CD1c-positive myeloid dendritic cell (primary cell): Measurements from ENCODE around the gene CDH11.

Experiments used
- DNase-seq: peaks from one replicate; pipeline ENCODE4 v3.0.0-alpha.2; 2016; ENCODE audit errors: extremely low spot score

Gene CDH11

GRCh38 chr16:64977206-64977920 is 144.5 kb downstream of the CDH11 start:
- DNase-seq: no peak

DNA sequence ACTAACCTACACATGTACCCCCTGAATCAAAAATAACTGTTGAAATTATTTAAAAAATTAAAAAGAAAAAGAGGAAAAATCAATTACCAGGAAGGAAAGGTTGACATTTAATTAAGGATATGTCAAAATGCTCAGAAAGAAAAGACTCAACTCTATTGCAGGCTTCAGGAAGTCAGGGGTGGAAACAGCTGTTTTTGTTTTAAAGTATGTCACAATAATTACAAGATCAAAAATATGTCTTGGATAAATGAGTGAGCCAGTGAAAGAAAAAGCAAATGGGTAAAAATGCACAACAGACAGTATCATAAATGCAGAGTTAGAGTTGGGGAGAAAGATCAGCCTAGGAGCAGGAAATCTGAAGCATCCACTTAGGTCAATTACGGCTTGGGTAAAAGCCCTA is 146.0 kb downstream of the CDH11 start:
- no peak for DNase-seq

DNA sequence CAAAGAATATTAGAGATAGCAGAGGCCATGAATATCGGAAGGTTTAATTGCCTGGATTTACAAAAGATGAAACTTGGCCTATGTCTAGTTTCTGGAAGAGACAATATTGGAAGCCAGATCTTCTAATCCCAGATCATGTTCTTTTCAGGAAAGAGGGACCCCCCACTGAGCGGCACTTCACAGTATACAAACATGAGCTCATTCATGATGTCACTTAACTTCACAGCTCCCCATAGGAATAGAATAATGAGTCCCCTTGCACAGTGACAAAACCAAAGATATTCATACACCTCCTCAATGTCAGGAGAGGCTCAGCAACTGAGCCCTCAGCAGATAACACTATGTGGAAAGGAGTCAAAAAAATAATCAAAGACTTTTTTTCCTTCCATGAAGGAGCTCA is 147.5 kb downstream of the CDH11 start:
- no peak for DNase-seq

- no peak for DNase-seq
These were observed 148.7 kb downstream of the CDH11 start for GRCh38 chr16:64973171-64973570.

GRCh38 chr16:64971171-64971570 is 150.7 kb downstream of the CDH11 start:
- no peak for DNase-seq

DNA sequence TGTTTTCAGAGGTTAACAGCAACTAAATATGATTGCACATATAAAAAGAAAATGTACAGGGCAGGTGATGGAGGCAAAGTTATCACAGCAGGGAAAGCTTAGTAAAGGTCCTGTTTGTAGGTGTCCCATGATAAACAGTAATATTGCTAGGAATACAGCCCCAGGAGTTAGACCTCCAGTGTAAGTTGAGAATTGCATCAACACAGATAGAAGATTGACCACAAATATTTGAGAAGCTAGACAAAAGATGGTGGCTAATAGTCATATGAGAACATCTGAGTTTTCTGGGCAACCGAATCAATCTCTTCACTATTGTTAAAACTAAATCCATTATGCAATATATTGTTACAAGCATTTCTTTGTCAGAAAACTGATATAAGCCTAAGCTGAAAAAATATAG is 152.6 kb downstream of the CDH11 start:
- no peak for DNase-seq

DNA sequence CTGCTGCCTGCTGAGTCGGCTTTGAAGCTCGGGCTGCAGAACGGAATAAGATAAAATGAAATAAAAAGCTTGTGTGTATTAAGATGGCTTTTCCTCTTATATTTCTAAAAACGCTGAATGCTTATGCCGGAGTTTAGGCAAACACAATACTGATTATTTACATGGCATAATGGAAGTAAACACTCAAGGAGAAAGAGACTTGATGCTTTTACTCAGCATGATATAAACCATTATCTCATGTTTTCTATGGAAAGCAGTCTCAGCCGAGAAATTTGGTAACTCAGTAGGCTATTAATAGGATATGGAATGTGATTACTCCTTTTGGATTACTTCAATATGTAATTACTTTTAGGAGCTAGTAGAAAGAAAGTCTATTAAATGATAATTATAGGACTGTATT is 153.3 kb downstream of the CDH11 start:
- DNase-seq: no peak

DNA sequence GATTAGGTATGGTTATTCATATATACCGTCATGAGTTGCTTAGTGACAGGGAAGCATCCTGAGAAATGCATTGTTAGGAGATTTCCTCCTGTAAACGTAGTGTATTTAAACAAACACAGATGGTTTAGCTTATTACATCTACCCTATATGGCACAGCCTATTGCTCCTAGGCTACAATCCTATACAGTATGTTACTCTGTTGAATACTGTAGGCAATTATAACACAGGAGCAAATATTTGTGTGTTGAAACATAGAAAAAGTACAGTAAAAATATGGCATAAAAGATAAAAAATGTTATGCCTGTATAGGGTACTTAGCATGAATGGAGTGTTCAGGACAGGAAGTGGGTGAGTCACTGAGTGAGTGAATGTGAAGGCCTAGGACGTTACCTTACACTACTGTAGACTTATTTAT is 157.7 kb downstream of the CDH11 start:
- DNase-seq: no peak

- no peak for DNase-seq
These were observed 159.1 kb downstream of the CDH11 start for GRCh38 chr16:64962786-64963185.

DNA sequence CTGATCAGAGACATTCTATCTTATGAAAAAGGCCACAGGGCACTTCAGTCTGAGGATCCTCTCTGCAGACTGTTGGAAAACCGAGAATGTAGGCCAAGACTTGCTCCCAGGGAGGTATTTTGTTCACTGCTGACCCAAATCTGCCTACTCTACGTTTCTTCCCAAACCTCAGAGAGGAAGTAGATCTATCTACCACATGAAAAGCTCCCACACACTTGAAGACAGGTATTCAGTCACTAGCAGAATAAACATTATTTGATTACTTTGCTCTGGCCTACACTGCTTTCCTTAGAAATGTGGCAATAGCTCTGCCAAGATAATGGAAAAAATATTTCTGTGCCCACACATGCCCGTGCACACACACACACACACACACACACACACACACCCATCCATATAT is 164.6 kb downstream of the CDH11 start:
- DNase-seq: no peak

GRCh38 chr16:64952177-64952576 is 169.7 kb downstream of the CDH11 start:
- no peak for DNase-seq

- no peak for DNase-seq
These were observed 170.7 kb downstream of the CDH11 start for GRCh38 chr16:64951193-64951592.

- no peak for DNase-seq
These were observed 171.1 kb downstream of the CDH11 start for GRCh38 chr16:64950731-64951130.

GRCh38 chr16:64950262-64950661 is 171.6 kb downstream of the CDH11 start:
- DNase-seq: no peak

- DNase-seq: no peak
These were observed 173.8 kb downstream of the CDH11 start for GRCh38 chr16:64948056-64948455.

GRCh38 chr16:64947651-64948050 is 174.2 kb downstream of the CDH11 start:
- no peak for DNase-seq

- DNase-seq: no peak
These were observed 188.0 kb downstream of the CDH11 start for GRCh38 chr16:64933885-64934284.

GRCh38 chr16:64926476-64926875 is 195.4 kb downstream of the CDH11 start:
- DNase-seq: no peak

DNA sequence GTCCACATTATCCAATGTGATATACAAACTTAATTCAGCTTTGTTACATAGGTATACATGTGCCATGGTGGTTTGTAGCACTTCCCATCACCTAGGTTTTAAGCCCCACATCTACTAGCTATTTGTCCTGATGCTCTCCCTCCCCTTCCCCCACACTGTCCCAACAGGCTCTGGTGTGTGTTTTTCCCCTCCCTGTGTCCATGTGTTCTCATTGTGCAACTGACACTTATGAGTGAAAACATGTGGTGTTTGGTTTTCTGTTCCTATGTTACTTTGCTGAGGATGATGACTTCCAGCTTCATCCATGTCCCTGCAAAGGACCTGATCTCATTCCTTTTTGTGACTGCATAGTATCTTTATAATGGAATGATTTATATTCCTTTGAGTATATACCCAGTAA is 196.7 kb downstream of the CDH11 start:
- no peak for DNase-seq

DNA sequence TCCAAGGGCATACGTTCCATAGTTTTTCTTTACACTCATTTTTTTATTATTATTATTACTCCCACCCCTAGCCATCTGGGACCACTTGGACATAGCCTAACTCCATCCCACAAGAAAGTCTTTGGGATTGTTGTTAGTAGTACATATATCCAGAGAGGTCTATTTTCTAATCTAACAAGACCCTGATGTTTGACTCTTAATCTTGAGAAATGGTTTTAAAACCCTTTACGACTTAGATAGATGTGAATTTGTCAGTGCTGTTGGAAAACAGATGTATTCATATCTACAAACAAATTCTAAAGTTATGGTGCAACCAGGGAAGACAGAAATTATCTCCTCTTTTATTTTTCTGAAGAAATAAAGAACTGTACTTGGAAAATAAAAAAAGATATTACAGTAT is 197.8 kb downstream of the CDH11 start:
- no peak for DNase-seq

DNA sequence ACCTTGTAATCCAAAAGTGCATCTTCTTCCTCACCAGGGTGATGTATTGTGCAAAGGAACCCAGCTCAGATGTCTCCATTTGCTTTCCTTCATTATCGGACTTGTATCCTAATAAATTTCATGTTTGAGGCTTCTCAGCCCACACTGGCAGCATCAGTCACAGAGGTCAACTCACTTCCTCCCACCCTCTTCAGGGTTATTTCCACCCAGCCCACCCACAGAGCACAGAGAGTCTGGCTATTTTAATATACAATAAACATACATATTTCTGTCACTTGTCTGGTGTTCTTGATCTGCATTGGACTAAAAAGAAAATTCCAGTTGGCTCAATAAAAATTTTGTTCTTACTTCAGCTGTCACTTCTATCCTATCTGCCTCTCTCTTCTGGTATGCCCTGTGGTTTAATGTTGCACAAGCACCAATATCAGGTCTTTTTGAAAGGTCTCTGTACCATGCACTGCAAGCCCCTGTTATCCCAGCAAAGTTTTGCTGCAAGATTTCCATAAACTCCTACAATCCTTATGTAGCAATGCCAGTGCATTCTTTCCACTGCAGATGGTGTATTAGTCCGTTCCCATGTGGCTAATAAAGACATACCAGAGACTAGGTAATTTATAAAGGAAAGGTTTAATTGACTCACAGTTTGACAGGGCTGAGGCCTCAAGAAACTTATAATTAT is 201.8 kb downstream of the CDH11 start:
- DNase-seq: no peak

DNA sequence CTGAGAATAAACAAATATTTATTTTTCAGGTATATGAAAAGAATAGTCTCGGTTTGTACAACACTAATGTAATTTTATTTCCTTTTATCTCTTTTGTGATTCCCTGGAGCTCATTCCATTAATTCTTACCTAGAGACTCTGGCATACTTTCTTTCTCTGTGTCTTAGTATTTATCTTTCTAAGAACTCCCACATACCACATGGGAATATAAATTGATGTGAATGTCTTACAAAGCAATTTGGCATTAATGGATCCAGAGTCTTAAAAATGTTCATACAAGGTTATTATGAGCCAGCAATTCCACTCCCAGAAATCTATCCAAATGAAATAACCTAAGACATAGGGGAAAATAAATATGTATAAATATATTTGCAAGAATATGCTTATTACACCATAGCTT is 202.7 kb downstream of the CDH11 start:
- DNase-seq: no peak

GRCh38 chr16:64916051-64916450 is 205.8 kb downstream of the CDH11 start:
- no peak for DNase-seq

DNA sequence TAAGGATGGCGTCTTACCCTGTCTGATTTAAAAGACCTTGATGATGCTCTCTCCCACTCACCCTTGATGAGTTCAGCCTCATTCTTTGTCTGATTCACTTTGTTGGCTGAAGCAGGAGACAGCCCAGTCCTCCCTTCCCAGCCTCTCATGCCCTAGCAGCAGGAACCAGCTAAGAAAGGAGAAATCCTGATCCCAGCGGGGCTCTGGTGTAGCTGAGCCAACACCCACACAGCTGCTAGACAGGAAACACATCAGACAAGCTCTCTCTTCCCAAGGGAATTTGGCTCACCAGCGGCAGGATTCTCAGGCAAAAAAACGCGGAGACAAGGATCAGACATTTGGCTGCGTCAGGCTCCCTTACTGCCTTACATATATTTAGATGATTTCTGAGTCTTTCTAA is 211.5 kb downstream of the CDH11 start:
- DNase-seq: no peak
